Measurements from ENCODE around the gene CNOT1. TPM values are rescaled to one million over a fixed set of nuclear protein-coding genes. Genes with fewer than 3 reads are reported as not detected.

The CNOT1 gene
- total and polyA plus RNA-seq, 2 of the 4 experiments (the other 2 are of a cell fraction): 85.5 to 357 TPM

GRCh38 chr16:58501242-58502131 is 128.1 kb downstream of the CNOT1 start:
- ChIA-PET CTCF (interaction anchor here (1.1 kb wide), 1 partner anchor 14 kb away, joined by 3 read pairs; no protein-coding TSS in a partner anchor), POLR2A (ENCODE audit: unreplicated experiment) (no interaction called here)
- TF ChIP-seq CEBPB (IDR thresholded peaks at IDR 0.05; ENCODE audit: low read depth, low read length) (no peak), MAZ (IDR thresholded peaks at IDR 0.05; ENCODE audit: borderline replicate concordance, low read depth, low read length) (no peak), MAFK (IDR thresholded peaks at IDR 0.05; ENCODE audit: low read depth, low read length) (no peak)
- Histone ChIP-seq H2BK5ac (ENCODE audit: low read depth, low read length, poor library complexity, severe bottlenecking) (no peak overlapping the region), H4K91ac (ENCODE audit: insufficient read depth, low read depth, low read length) (no peak overlapping the region), H2BK120ac (ENCODE audit: low read depth, low read length) (no peak overlapping the region), H3K4me2 (ENCODE audit: low read depth, low read length) (peak overlapping the region; percentile 79), H3K36me3 (ENCODE audit: control insufficient read depth, insufficient read depth, low read length) (0 out of 2 replicates have a peak, but pooled peaks cover 3% of the 10 kb centered on the region), H3K23ac (ENCODE audit: low read depth, low read length) (no peak overlapping the region), H4K20me1 (ENCODE audit: insufficient read depth, low read length) (no peaks in the 10 kb centered on the region), H2AK9ac (replicated peaks; ENCODE audit: low read depth, low read length, poor library complexity) (peak overlapping the region; percentile 85), H2BK20ac (ENCODE audit: low read depth, low read length) (no peak overlapping the region), H3K56ac (ENCODE audit: extremely low read depth, insufficient read depth, low read length) (no peak overlapping the region), H3K18ac (ENCODE audit: low read depth, low read length) (no peak overlapping the region), H3K4me1 (ENCODE audit: control insufficient read depth, insufficient read depth, low read length) (peaks cover 6% of the 10 kb centered on the region; the same call in 1 of the 2 replicates), H2BK15ac (ENCODE audit: low read depth, low read length) (no peak overlapping the region), H4K5ac (ENCODE audit: low read depth, low read length) (no peak overlapping the region), H3K9me1 (ENCODE audit: insufficient read depth, low read length) (0 out of 2 replicates have a peak, but pooled peaks cover 4% of the 10 kb centered on the region), H2AK5ac (ENCODE audit: low read depth, low read length) (no peak overlapping the region), H3K4me3 (ENCODE audit: insufficient read depth, low read depth, low read length) (peak overlapping the region; percentile 25), H4K8ac (ENCODE audit: low read depth in 2 of 2, low read length in 2 of 2) (peak overlapping the region in 1 of 2 experiments; percentile 47; a peak in 2 of 4 replicates), H3K79me1 (ENCODE audit: low read depth in 1 of 2, low read length in 2 of 2) (0 out of 4 replicates have a peak, but pooled peaks cover 0 to 7% of the 10 kb centered on the region in 2 experiments), H2AFZ (replicated peaks; ENCODE audit: low read length, poor library complexity) (peak overlapping the region; percentile 88), H3K9ac (ENCODE audit: low read depth, low read length) (no peak overlapping the region), H3K27ac (ENCODE audit: insufficient read depth, low read length) (no peak overlapping the region), H3K14ac (replicated peaks; ENCODE audit: low read depth, low read length) (no peak overlapping the region), H3K4ac (ENCODE audit: low read depth, low read length) (no peak overlapping the region), H3K9me3 (ENCODE audit: control insufficient read depth, insufficient read depth, low read length) (no peaks in the 10 kb centered on the region), H3K27me3 (ENCODE audit: control insufficient read depth, insufficient read depth, low read length) (no peaks in the 10 kb centered on the region; the same call in 1 of the 2 replicates)
- intact Hi-C loops (cut with micrococcal nuclease) (no loop called here), in situ Hi-C loops (cut with MboI; ENCODE audit: low sequenced_read_pairs) (no loop called here), dilution Hi-C loops (cut with HindIII; ENCODE audit: low sequenced_read_pairs, unreplicated experiment) (no loop called here)
- DNase-seq (no peak), ATAC-seq (ENCODE audit: low read depth) (no peak)
- no TSS peak for BruUV-seq (replicated peaks)
- whole genome bisulfite sequencing, 2 experiments (ENCODE audit: extremely low coverage in 2 of 2, insufficient read length in 1 of 2): 38% methylated on average over 6 of the region's 42 CpGs; no CpG with 5 or more reads in 1 of the 2 experiments

Measured in IMR-90 (cell line).